Motor neuron (in vitro differentiated cells): Measurements from ENCODE around the gene SFTPA2. TPM values are rescaled to one million over a fixed set of nuclear protein-coding genes. Genes with fewer than 3 reads are reported as not detected.
A peak's percentile ranks its signal among the peaks of the same experiment; 100 is the strongest.
"Not testable (repeated sequence)": the region's sequence is repeated elsewhere in the genome, so short reads cannot be mapped to it uniquely, and the experiment has no call there.

Experiments
- ATAC-seq, 8 experiments: fragments of 200-7000 bp; cut with Tn5 transposase; replicated peaks in 6 of 8; 2 replicates each; pipeline ENCODE4 v1.8.0; 2021; ENCODE audit warnings: mild to moderate bottlenecking in 8 of 8, moderate library complexity in 8 of 8
- H3K27ac ChIP-seq, 2 donors: fragments of 250-450 bp; sonication (Bioruptor Pico); 2 replicates each; pipeline ENCODE4 v1.9.0; 2021; ENCODE audit warnings: antibody characterized with exemption in 2 of 2, mild to moderate bottlenecking in 2 of 2, moderate library complexity in 1 of 2
- H3K4me1 ChIP-seq, 2 donors: fragments of 250-450 bp; sonication (Bioruptor Pico); replicated peaks in 1 of 2; 2 replicates each; pipeline ENCODE4 v1.6.1; 2021; ENCODE audit warnings: antibody characterized with exemption in 2 of 2, mild to moderate bottlenecking in 2 of 2, moderate library complexity in 1 of 2
- H3K4me3 ChIP-seq, 5 donors: fragments of 250-450 bp; sonication (Bioruptor Pico); 2 replicates each; pipeline ENCODE4 v1.9.0; 2021; ENCODE audit warnings: antibody characterized with exemption in 5 of 5, mild to moderate bottlenecking in 5 of 5, moderate library complexity in 4 of 5
- WGBS, 10 experiments: fragments of 450-650 bp; shearing (Covaris generic); methylation state at CpG; one replicate each; pipeline ENCODE4 v1.0.0; 2022; 5-methylcytosine and 5-hydroxymethylcytosine counted together
- in situ Hi-C, 9 experiments: fragments of 400-800 bp; cut with MboI; loops; one replicate each; pipeline ENCODE4 v1.15.0; 2021; ENCODE audit warnings: low sequenced_read_pairs in 9 of 9, low pct_unique_long_range_greater_than_20kb in 2 of 9; ENCODE audit not compliant: unreplicated experiment in 9 of 9
- total RNA-seq, 8 experiments: library from RNA; unstranded; fragments of 300-600 nt; gene quantifications; 2 replicates each; pipeline versions ENCODE4 v1.2.3 to v1.2.4, GENCODE V29; 2022

The SFTPA2 gene
- total RNA-seq, 8 experiments from 2014 or later: 0.07 to 1.3 (median 0.18) TPM; not detected in 2

- WGBS, 10 experiments: 0 to 100% (median 71%) methylated on average over 1 to 6 of the region's 7 CpGs; no CpG with 5 or more reads in 1 of the 10 experiments
- no peak overlapping the region for H3K27ac ChIP-seq
- H3K4me3 ChIP-seq: no peak overlapping the region
- ATAC-seq: no peak
- in situ Hi-C loops: no loop called here
- H3K4me1 ChIP-seq: no peaks in the 10 kb centered on the region
Observed at GRCh38 chr10:79583488-79584024, 23.3 kb upstream of the SFTPA2 start.

- H3K27ac ChIP-seq, H3K4me3 ChIP-seq, ATAC-seq, in situ Hi-C loops, H3K4me1 ChIP-seq: not testable (repeated sequence)
- whole genome bisulfite sequencing, 10 experiments: 20% methylated on average over 1 of the region's 6 CpGs; no CpG with 5 or more reads in 9 of the 10 experiments
Observed at GRCh38 chr10:79582954-79583353, 22.7 kb upstream of the SFTPA2 start.

- H3K27ac ChIP-seq: no peak overlapping the region
- no peak for ATAC-seq
- WGBS, 10 experiments: 0 to 100% (median 78%) methylated on average over 1 to 3 of the region's 6 CpGs; no CpG with 5 or more reads in 4 of the 10 experiments
- H3K4me3 ChIP-seq: no peak overlapping the region
- no peaks in the 10 kb centered on the region for H3K4me1 ChIP-seq
- in situ Hi-C loops: no loop called here
Observed at GRCh38 chr10:79582096-79582495, 21.9 kb upstream of the SFTPA2 start.

GRCh38 chr10:79581044-79581443 is 20.8 kb upstream of the SFTPA2 start:
- ATAC-seq: no peak
- Histone ChIP-seq H3K27ac (no peak overlapping the region), H3K4me1 (no peaks in the 10 kb centered on the region), H3K4me3 (no peak overlapping the region)
- in situ Hi-C loops: no loop called here

- Histone ChIP-seq H3K4me1 (no peaks in the 10 kb centered on the region), H3K4me3 (no peak overlapping the region), H3K27ac (no peak overlapping the region)
- 27 to 100% (median 93%) methylated on average over 1 to 2 of the region's 2 CpGs; no CpG with 5 or more reads in 1 of the 10 experiments for WGBS, 10 experiments
- no peak for ATAC-seq
- in situ Hi-C loops: no loop called here
Observed at GRCh38 chr10:79579361-79579760, 19.2 kb upstream of the SFTPA2 start.

- not testable (repeated sequence) for H3K4me1 ChIP-seq, H3K27ac ChIP-seq, H3K4me3 ChIP-seq, ATAC-seq
- WGBS, 10 experiments: 25 to 100% (median 76%) methylated on average over 1 to 5 of the region's 6 CpGs; no CpG with 5 or more reads in 4 of the 10 experiments
- in situ Hi-C loops: loop anchor here in 3 of 9 experiments (25.0 kb wide), 1 partner anchor 367 kb away; the partner anchor contains the start of gene SFTPD (in 3 of the 3)
Observed at GRCh38 chr10:79570624-79571023, 10.4 kb upstream of the SFTPA2 start.

- no peak overlapping the region for H3K27ac ChIP-seq
- H3K4me1 ChIP-seq: no peaks in the 10 kb centered on the region
- in situ Hi-C loops: loop anchor here in 3 of 9 experiments (25.0 kb wide), 1 partner anchor 374 kb away; the partner anchor contains the start of gene SFTPD (in 3 of the 3)
- no peak for ATAC-seq
- H3K4me3 ChIP-seq: no peak overlapping the region
- WGBS, 10 experiments: 17 to 100% (median 64%) methylated on average over 1 to 4 of the region's 4 CpGs; no CpG with 5 or more reads in 1 of the 10 experiments
Observed at GRCh38 chr10:79563426-79563825, 3.2 kb upstream of the SFTPA2 start.

GRCh38 chr10:79562135-79562756 is 2.0 kb upstream of the SFTPA2 start:
- no peak overlapping the region for H3K4me3 ChIP-seq
- 0 to 60% (median 0%) methylated on average over 1 to 10 of the region's 17 CpGs; no CpG with 5 or more reads in 1 of the 10 experiments for WGBS, 10 experiments
- no peaks in the 10 kb centered on the region for H3K4me1 ChIP-seq
- H3K27ac ChIP-seq: no peak overlapping the region
- peak; percentile 54 to 98 (median 74) for ATAC-seq
- in situ Hi-C loops: loop anchor here in 3 of 9 experiments (25.0 kb wide), 1 partner anchor 375 kb away; the partner anchor contains the start of gene SFTPD (in 3 of the 3)

- 14 to 90% (median 61%) methylated on average over 2 of the region's 3 CpGs; no CpG with 5 or more reads in 1 of the 10 experiments for WGBS, 10 experiments
- no peak for ATAC-seq
- Histone ChIP-seq H3K4me1 (no peaks in the 10 kb centered on the region), H3K4me3 (no peak overlapping the region), H3K27ac (no peak overlapping the region)
- in situ Hi-C loops: loop anchor here in 3 of 9 experiments (25.0 kb wide), 1 partner anchor 376 kb away; the partner anchor contains the start of gene SFTPD (in 3 of the 3)
Observed at GRCh38 chr10:79561257-79561656, 1.1 kb upstream of the SFTPA2 start.

- ATAC-seq: peak in 7 of 8 experiments; percentile 32 to 79 (median 74)
- Histone ChIP-seq H3K27ac (no peak overlapping the region), H3K4me3 (no peak overlapping the region), H3K4me1 (no peaks in the 10 kb centered on the region)
- 54 to 100% (median 63%) methylated on average over 1 to 2 of the region's 2 CpGs; no CpG with 5 or more reads in 6 of the 10 experiments for WGBS, 10 experiments
- in situ Hi-C loops: loop anchor here in 3 of 9 experiments (25.0 kb wide), 1 partner anchor 378 kb away; the partner anchor contains the start of gene SFTPD (in 3 of the 3)
Observed at GRCh38 chr10:79559726-79560125, 481 bp downstream of the SFTPA2 start.

GRCh38 chr10:79556961-79557360 is 3.2 kb downstream of the SFTPA2 start:
- no CpG with 5 or more reads among the region's 3 CpGs for WGBS, 10 experiments
- in situ Hi-C loops: loop anchor here in 3 of 9 experiments (25.0 kb wide), 1 partner anchor 380 kb away; the partner anchor contains the start of gene SFTPD (in 3 of the 3)
- not testable (repeated sequence) for H3K4me3 ChIP-seq, H3K27ac ChIP-seq, H3K4me1 ChIP-seq, ATAC-seq

- ATAC-seq: peak in 1 of 8 experiments; percentile 31
- in situ Hi-C loops: loop anchor here in 3 of 9 experiments (25.0 kb wide), 1 partner anchor 382 kb away; the partner anchor contains the start of gene SFTPD (in 3 of the 3)
- no peak overlapping the region for H3K4me3 ChIP-seq
- WGBS, 10 experiments: 0 to 100% (median 75%) methylated on average over 1 to 7 of the region's 11 CpGs
- H3K4me1 ChIP-seq: no peaks in the 10 kb centered on the region
- H3K27ac ChIP-seq: no peak overlapping the region
Observed at GRCh38 chr10:79555354-79556309, 4.6 kb downstream of the SFTPA2 start.
